ENCODE data around the gene HMGCLL1. TPM values are rescaled to one million over a fixed set of nuclear protein-coding genes. Genes with fewer than 3 reads are reported as not detected.

The HMGCLL1 gene
- total and polyA plus RNA-seq, 2 donors (not counting 3 experiments of a cell fraction or from before 2014, with no cell fraction given), result not detected

DNA sequence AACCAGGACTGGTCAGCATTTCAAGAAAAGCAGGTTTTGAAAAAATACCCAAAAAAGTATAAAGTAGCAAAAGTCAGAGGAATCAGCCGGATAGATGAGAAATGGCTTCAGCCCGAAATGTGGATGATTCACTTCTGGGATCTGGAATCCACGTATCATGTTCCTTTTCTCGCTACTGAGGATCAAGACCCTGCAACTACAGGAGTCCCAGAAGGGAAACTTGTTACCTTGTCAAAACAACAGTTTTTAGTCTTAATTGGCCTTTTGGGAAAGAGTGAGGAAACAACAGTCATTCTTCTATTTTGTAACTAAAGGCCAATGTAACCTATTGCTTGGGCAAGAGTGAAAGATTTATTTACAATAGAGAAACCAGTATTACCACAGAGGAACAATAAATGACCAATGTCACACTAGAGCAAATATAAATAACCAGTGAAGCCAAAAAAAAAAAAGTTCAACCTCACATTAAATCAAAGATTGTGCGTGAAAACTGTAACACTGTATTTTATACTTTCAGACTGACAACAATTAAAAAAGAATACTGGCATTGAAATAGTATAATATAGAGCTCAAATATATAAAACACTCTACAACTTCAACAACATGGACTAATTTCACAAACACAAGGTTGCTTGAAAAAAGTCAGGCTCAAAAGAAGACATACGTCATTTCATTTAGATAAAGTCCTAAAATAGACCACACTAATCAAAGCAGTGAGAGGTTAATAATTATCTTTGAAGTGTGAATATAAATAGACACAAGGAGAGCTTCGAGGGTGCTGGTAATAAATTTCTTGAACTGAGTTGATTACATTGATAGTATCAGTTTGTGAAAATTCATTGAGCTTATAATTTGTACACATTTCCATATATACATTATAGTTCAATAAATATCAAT lies 135.5 kb downstream of the HMGCLL1 start:
- POLR2A ChIA-PET, result no interaction called here
- no peak for FAIRE-seq
- CTCF ChIA-PET, result interaction anchor here (1.0 to 5.3 kb wide), 9 partner anchors 9 to 1458 kb away, joined by 3 to 76 read pairs (median 20); no protein-coding TSS in a partner anchor

GRCh38 chr6:55438203-55438602 lies 140.8 kb downstream of the HMGCLL1 start:
- no peak overlapping the region for H3K4me2 ChIP-seq (ENCODE audit: insufficient read depth, low read length)
- TF ChIP-seq JUN (IDR thresholded peaks at IDR 0.05; ENCODE audit: borderline replicate concordance, insufficient read depth, insufficient read length, low read depth), result no peak
- TF ChIP-seq POLR2AphosphoS5 (IDR thresholded peaks at IDR 0.05; ENCODE audit: insufficient read depth, low read depth, low read length), result no peak
- FAIRE-seq, result no peak
- H3K36me3 ChIP-seq (ENCODE audit: control insufficient read depth in 2 of 2, extremely low read depth in 1 of 2, insufficient read depth in 2 of 2, low read length in 2 of 2), result no peaks in the 10 kb centered on the region
- no peak overlapping the region for H3K4me3 ChIP-seq (replicated peaks in 1 of 3; ENCODE audit: insufficient read depth in 1 of 3, low read depth in 1 of 3, low read length in 3 of 3)
- no peaks in the 10 kb centered on the region for H4K20me1 ChIP-seq (replicated peaks; ENCODE audit: control insufficient read depth, extremely low read depth, insufficient read depth, low read length)
- peaks cover 3 to 8% of the 10 kb centered on the region in 2 experiments for H3K27me3 ChIP-seq (ENCODE audit: control insufficient read depth in 2 of 2, insufficient read depth in 2 of 2, low read length in 2 of 2)
- H2AFZ ChIP-seq (ENCODE audit: low read depth, low read length), result no peak overlapping the region
- no peaks in the 10 kb centered on the region for H3K9me3 ChIP-seq (replicated peaks; ENCODE audit: control insufficient read depth, insufficient read depth, low read length)
- DNase-seq (ENCODE audit: low read depth, low spot score), result no peak
- no peak overlapping the region for H3K27ac ChIP-seq (ENCODE audit: insufficient read depth, low read depth, low read length)
- no peaks in the 10 kb centered on the region for H3K79me2 ChIP-seq (ENCODE audit: control insufficient read depth, insufficient read depth, low read length)
- ChIA-PET CTCF (interaction anchor here (0.8 to 3.0 kb wide), 4 partner anchors 9 to 503 kb away, joined by 3 to 14 read pairs (median 4); no protein-coding TSS in a partner anchor), POLR2A (no interaction called here)
- H3K9me1 ChIP-seq (replicated peaks; ENCODE audit: control insufficient read depth, extremely low read depth, insufficient read depth, low read length), result no peaks in the 10 kb centered on the region
- no peaks in the 10 kb centered on the region for H3K4me1 ChIP-seq (ENCODE audit: control insufficient read depth, extremely low read depth, insufficient read depth, low read length)
- intact Hi-C loops (cut with micrococcal nuclease), result no loop called here
- BruUV-seq (replicated peaks), result no TSS peak
- dilution Hi-C loops (cut with MboI; ENCODE audit: extremely low pct_ligation_motif_present, low sequenced_read_pairs), result no loop called here
- H3K9ac ChIP-seq (replicated peaks; ENCODE audit: extremely low read depth, insufficient read depth, low read length), result no peak overlapping the region

More for the DNA sequence above, 135.5 kb downstream of the HMGCLL1 start:
- Histone ChIP-seq H3K9me3 (replicated peaks; ENCODE audit: control insufficient read depth, insufficient read depth, low read length) (no peaks in the 10 kb centered on the region), H3K27me3 (ENCODE audit: control insufficient read depth in 2 of 2, insufficient read depth in 2 of 2, low read length in 2 of 2) (peaks cover 3 to 4% of the 10 kb centered on the region in 2 experiments), H3K4me1 (ENCODE audit: control insufficient read depth, extremely low read depth, insufficient read depth, low read length) (no peaks in the 10 kb centered on the region), H3K27ac (ENCODE audit: insufficient read depth, low read depth, low read length) (no peak overlapping the region), H3K36me3 (ENCODE audit: control insufficient read depth in 2 of 2, extremely low read depth in 1 of 2, insufficient read depth in 2 of 2, low read length in 2 of 2) (no peaks in the 10 kb centered on the region), H3K9ac (replicated peaks; ENCODE audit: extremely low read depth, insufficient read depth, low read length) (no peak overlapping the region), H2AFZ (ENCODE audit: low read depth, low read length) (no peak overlapping the region), H3K4me3 (replicated peaks in 1 of 3; ENCODE audit: insufficient read depth in 1 of 3, low read depth in 1 of 3, low read length in 3 of 3) (no peak overlapping the region), H3K4me2 (ENCODE audit: insufficient read depth, low read length) (no peak overlapping the region), H3K9me1 (replicated peaks; ENCODE audit: control insufficient read depth, extremely low read depth, insufficient read depth, low read length) (no peaks in the 10 kb centered on the region), H4K20me1 (replicated peaks; ENCODE audit: control insufficient read depth, extremely low read depth, insufficient read depth, low read length) (no peaks in the 10 kb centered on the region), H3K79me2 (ENCODE audit: control insufficient read depth, insufficient read depth, low read length) (no peaks in the 10 kb centered on the region)
- TF ChIP-seq GATA2 (IDR thresholded peaks at IDR 0.05; ENCODE audit: insufficient read depth, insufficient read length, low read depth, low read length), result no peak
- intact Hi-C loops (cut with micrococcal nuclease), result loop anchor here (2.0 kb wide), 2 partner anchors 167 to 509 kb away; no protein-coding TSS in a partner anchor
- no TSS peak for BruUV-seq (replicated peaks)
- no peak for DNase-seq (ENCODE audit: low read depth, low spot score)
- dilution Hi-C loops (cut with MboI; ENCODE audit: extremely low pct_ligation_motif_present, low sequenced_read_pairs), result no loop called here
